Stimulated activated CD4-positive, alpha-beta T cell treated with anti-CD3 and anti-CD28 coated beads, Interleukin-12 subunit alpha, Interleukin-12 subunit beta, amount 100 ng/mL, for 48 hours (primary cell): Measurements from ENCODE around the gene SMIM35.

Experiments
- DNase-seq, 3 donors: peaks; one replicate each; pipeline ENCODE4 v3.0.0-alpha.2; 2020; ENCODE audit warnings: low read depth in 2 of 3, low spot score in 1 of 3

SMIM35 gene

GRCh38 chr11:118086913-118087768 is at the start of gene SMIM35:
TSS of gene SMIM35 (minus strand) at chr11:118086963. CDS start at chr11:118086757, 206 bp downstream.
- no peak for DNase-seq

GRCh38 chr11:118136341-118136740 is 49.6 kb upstream of the SMIM35 start:
- DNase-seq, result no peak

- DNase-seq, result no peak
Observed at GRCh38 chr11:118135796-118136165, 49.0 kb upstream of the SMIM35 start.

GRCh38 chr11:118135051-118135795 is 48.5 kb upstream of the SMIM35 start:
- no peak for DNase-seq

GRCh38 chr11:118133816-118134215 is 47.1 kb upstream of the SMIM35 start:
- no peak for DNase-seq

- no peak for DNase-seq
Observed at GRCh38 chr11:118132385-118133151, 45.8 kb upstream of the SMIM35 start.

- DNase-seq, result no peak
Observed at GRCh38 chr11:118129471-118130172, 42.9 kb upstream of the SMIM35 start.

- DNase-seq, result no peak
Observed at GRCh38 chr11:118128721-118129470, 42.1 kb upstream of the SMIM35 start.

- no peak for DNase-seq
Observed at GRCh38 chr11:118128310-118128709, 41.5 kb upstream of the SMIM35 start.

GRCh38 chr11:118126082-118126838 is 39.5 kb upstream of the SMIM35 start:
- peak in 1 of 3 donors; percentile 8 for DNase-seq

- no peak for DNase-seq
Observed at GRCh38 chr11:118124929-118125535, 38.3 kb upstream of the SMIM35 start.

- no peak for DNase-seq
Observed at GRCh38 chr11:118120793-118121192, 34.0 kb upstream of the SMIM35 start.

GRCh38 chr11:118117790-118118601 is 31.2 kb upstream of the SMIM35 start:
- DNase-seq, result no peak

- no peak for DNase-seq
Observed at GRCh38 chr11:118115048-118115447, 28.3 kb upstream of the SMIM35 start.

GRCh38 chr11:118114266-118114665 is 27.5 kb upstream of the SMIM35 start:
- no peak for DNase-seq

- no peak for DNase-seq
Observed at GRCh38 chr11:118112711-118113430, 26.1 kb upstream of the SMIM35 start.

GRCh38 chr11:118111744-118112035 is 24.9 kb upstream of the SMIM35 start:
- no peak for DNase-seq
